Amniotic epithelial cell (primary cell): Measurements from ENCODE around the gene TNIK.
A peak's percentile ranks its signal among the peaks of the same experiment; 100 is the strongest.
"Not testable (repeated sequence)": the region's sequence is repeated elsewhere in the genome, so short reads cannot be mapped to it uniquely, and the experiment has no call there.

Experiments
- DNase-seq: peaks from one replicate; pipeline ENCODE4 v3.0.0-alpha.2; 2010; ENCODE audit warnings: low read depth

The TNIK gene

DNA sequence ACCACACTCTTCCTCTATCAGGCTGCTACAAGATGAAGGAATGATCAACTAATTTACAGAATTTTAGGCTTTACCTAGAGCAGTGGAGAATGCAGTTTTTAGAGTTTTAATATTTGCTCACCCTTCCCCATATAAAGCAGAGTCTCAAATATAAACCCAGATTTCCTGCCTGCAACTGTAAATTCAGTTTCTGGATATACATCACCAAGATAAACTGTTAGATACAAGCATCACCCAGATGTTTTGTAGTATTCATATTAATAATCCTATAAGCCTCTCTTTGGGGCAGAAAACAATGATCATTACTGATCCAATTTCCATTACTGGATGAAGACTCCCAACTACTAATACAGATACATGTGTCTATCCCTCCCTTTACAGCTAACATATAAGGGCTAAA lies 205.9 kb downstream of the TNIK start:
- DNase-seq = no peak

DNA sequence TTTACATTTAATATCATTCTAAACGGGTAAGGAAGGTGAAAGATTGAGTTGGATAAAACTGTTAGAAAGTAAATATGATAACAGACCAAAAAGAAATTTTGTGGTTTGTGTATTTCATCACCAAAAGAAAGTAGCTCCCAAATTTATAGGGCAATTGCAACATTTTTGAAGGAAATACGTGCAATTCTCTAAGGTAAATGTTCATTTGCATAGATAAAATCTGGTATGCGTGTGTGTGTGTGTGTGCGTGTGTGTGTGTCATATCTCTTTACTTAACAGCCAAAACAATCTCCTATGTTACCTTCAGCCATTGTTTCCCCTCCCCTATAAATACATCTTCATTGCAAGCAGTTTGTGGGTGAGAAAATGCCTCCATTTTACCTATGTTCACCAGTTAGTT lies 208.4 kb downstream of the TNIK start:
- DNase-seq = peak; percentile 81

DNA sequence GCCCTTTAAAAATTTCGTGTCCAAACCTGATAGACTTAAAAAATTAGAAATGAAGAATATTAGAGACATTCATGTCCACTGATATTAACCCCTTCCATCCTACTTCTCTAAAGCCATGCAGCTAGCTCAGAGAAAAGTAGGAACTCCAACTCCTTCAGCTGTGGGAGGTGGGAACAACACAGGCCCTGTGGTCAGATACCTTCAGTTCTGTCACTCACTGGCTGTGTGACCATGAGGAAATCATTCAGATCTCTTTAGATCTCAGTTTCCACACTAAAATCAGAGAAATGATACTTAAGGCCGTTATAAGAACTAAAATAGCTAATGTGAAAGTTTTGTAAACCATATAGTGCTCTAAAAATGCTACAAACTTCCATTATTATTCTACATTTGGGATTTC lies 209.8 kb downstream of the TNIK start:
- DNase-seq = no peak

DNA sequence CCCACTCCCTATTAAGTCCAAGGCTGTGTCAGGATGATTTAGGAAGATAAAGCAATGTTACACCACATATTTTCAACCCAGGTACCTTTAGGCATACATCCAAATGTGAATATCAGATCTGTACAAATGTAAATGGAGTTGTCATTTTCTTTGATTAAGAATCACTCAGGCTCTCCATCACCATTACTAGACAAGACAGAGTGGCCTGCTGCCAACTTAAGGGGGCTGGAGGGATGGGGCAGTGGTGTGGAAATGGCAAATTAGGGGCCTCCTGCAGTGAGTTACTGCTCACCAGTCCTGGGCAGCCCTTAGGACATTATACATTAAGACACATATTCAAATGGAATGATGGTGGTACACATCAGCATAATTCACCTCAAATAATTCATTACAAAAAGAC lies 211.0 kb downstream of the TNIK start:
- no peak for DNase-seq

DNA sequence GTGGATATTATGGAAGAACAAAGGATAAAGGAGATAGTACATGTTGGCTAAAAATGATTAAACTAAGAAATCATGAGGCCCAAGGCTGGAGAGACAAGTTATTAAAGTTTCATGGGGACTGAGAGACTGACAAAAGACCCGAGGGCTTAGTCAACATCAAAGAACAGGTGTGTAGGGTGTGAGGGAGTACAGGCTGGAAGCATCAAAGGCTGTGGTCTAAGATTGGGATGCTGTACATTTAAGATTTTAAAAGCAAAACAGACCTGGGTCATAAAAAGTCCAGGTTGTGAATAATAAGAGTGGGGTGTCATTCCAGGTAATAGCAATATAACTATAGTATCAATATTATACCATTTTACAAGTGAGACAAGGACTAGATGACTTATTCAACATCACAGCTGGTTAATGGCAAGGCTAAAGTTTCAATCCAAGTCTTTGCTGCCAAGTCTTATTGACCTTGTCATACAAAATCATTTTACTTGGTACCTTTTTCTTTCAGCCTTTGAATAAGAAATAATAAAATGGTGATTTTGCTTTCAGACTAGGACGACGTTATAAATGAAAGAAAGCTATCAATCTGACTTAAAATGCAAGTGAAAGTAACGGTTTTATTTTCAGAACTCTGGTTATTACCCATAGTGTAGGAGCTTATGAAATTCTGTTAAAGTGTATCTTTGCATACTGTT lies 211.6 kb downstream of the TNIK start:
- DNase-seq = no peak

DNA sequence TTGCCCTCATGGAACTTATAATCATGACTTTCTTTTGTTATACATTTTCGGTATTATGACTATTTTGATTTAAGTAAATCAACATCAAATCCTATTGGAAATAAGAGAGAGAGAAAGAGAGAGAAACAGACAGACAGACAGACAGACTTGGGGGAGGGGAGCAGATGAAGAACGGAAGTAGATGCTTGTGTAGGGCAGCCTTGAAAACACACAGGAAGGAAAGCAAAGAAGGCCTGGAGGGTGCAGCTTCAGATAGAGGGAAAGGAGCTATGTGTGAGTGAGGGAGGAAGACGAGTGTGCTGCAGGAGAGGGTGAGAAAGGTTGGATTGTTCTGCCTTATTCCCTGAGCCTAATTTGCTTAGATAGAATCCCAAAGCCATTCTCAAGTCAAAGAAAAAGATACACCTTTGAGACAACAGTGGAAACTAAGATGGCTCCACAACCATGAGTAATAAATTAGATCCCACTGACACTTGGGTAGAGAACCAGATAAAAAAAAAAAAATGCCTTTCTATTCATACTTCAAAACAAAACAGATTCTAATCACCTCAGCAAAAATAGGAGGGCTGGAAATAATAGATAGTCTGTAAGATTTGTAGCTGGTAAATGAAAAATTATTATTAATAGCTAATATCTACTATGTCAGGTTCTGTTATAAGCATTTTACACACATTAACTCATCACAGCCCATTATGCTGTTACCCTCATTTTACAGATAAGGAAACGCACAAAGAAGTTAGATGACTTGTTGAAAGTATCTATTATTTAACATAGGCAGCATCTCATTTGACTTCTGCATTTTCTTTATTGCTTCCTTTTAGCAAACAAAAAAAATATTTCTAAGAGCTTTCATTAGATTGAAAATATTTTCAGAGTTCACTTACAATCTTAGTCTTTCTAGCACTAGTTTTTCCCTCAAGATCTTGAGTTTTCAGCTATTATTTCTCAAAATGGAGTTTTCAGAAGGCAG lies 214.1 kb downstream of the TNIK start:
- DNase-seq = no peak

DNA sequence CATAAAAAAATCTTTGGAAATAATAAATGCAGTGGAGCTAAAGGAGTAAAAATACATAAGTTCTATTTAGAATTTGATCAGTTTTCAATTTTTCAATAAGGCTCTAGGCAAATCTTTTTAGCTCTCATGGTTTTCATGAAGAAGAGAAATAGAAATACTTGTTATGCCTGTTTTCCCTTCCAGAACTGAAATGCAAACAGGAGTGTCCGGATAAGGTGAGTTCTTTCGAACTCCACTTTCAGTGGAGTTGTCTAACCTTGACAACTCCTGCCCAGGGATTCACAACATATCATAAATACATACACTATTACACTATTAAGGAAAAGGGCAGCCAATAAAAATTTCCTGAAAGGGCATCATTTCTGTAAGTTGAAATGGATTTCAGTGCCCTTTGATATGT lies 217.3 kb downstream of the TNIK start:
- DNase-seq = no peak

DNA sequence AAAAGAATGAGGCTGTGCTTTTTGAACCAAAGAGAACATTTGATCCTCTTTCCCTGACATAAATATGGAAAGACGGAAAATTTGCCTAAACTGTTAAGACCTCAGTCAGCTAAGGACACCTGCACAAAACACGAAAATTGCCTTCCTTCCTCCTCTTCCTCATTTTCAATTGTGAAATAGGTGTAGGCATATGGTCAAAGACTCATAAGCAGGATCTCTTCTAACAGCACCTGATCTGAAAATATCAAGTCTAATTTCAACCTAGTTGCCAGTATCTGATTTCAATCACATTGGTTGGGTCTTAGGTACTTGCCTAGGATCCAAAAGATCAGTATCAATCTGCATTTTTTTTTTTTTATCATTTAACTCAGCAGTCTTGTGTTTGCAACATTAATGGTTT lies 218.0 kb downstream of the TNIK start:
- no peak for DNase-seq

DNA sequence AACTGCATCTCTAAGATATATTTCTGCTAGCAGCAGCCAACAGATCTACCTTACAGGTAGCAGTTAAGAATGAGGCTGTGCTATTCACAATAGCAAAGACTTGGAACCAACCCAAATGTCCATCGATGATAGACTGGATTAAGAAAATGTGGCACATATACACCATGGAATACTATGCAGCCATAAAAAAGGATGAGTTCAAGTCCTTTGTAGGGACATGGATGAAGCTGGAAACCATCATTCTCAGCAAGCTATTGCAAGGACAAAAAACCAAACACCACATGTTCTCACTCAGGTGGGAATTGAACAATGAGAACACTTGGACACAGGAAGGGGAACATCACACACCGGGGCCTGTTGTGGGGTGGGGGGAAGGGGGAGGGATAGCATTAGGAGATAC lies 218.6 kb downstream of the TNIK start:
- DNase-seq = not testable (repeated sequence)

DNA sequence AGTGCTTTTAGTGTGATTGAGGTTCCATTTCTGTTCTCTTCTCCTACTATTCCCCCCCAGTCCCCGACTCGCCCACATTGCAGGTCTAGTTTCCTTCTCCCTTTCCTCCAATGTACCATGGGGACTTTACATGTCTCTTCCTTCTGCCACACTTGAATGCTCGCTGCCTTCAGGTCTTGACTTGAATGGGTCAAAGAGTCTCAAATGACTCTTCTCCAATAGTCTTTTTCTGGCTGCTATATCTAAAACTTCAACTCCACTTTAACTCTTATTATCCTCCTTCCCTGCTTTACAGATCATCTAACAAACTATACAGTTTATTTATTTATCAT lies 219.7 kb downstream of the TNIK start:
- DNase-seq = no peak

DNA sequence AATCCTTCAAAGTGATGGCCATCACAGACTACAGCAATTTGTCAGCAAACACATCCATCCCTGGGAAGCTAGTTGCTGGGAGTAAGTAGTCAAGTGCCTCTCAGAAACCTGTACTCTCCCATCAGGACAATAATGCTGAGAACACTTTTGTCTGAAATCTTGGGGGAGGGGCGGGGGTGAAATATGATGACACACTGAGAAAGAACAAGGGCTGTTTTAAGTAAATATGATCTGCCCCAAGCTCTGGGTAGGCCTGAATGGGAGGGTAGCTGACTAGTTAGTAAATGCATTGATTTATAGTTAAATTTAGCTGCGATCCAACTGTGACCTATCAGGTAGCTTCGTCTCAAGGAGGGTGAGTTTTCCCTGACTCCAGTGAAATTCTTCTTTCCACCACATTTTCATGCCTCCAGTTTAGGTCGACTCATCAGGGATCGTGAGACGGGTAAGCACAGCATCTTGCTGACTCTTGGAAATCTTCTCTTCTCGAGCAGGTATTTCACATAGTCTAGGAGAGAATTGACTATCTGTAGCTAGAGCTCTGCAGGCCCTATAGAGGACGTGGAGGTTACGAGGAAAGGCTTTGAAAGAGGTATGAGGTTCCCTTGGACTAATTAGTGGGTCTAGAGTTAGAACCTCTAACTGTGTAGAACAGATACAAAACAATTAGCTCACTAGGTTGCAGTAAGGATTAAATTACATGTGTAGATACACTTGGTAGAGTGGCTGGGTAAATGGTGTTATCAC lies 220.3 kb downstream of the TNIK start:
- no peak for DNase-seq

DNA sequence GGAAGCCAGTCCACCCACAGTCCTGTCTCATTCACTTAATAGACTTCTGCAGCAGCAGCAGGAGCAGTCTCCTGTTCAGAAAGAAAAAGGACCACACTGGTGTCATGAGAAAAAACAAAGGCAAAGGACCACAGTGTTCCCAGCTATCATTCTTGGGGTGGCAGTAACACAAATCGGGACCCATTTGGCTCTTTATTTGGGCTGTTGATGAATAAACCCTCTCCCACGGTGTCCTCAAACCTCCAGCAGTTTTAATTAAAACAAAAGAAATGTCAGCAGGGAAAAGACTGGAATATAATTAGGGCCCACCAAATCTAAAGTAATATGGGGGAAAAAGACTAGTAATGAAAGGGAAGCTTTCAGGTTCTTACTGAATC lies 223.2 kb downstream of the TNIK start:
- no peak for DNase-seq

DNA sequence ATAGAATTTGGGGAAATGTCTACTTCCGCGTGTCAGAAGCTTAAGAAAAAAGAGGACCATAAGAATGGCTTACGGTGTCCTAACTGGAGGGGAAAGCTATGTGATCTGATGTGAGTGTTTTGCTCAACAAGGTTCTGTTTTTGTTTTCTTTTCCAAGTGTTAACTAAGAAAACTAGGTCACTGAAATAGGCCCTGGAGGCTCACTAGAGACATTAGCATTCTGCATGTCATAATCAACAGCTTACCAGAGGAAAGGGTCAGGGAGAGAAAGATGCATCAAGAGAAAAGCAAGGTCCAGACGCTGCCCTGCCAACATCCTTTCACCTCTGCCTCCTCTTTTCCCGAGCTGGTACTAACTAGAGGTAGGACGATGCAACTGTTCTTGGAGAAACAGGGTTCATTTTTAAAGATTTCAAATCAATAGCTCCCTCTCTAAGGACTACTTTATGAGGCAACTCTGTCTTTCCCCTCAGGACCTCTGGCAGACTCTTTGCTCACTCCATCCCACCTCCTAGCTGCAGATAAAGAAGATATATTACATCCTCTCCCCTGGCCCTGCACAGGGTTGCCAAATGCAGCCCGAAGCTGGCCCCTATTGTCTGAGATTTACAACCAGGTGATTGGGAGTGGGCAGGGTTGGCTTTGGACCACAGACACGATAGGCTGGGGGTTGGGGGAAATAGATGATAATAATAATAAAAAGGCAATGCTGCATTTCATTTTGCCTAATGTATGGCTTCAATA lies 223.8 kb downstream of the TNIK start:
- peak; percentile 56 for DNase-seq

DNA sequence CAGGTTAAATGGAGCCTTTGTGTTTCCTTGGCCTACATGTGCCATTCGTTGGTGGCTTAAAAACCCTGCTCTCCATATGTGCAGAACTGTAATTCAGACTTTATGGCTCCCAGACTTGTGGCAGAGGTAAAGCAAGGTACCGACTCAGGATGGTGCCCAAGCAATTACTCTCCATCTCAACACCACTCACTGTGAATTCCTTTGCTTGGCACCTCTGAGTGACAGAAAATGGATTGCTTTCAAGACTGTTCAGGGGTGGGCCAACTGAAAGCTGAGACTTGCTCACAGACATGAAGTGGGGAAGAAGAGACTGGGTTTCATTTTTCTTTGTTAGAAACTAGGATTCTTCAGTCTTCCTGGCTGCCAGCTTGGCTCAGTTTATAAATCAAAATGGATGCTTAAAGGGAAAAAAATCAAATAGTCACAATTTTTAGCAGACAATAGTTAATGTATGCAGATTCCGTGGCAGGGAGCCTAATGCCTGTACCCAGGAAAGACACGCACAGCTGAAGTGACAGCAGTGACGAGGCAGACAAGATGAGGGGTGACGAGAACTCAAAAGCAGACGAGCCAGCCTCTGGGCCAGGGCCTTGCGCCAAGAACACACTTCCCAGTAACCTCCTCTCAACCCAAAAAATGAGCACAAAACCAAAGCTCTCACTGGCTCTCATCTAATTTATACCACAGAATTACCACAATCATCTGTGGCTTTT lies 225.8 kb downstream of the TNIK start:
- no peak for DNase-seq

DNA sequence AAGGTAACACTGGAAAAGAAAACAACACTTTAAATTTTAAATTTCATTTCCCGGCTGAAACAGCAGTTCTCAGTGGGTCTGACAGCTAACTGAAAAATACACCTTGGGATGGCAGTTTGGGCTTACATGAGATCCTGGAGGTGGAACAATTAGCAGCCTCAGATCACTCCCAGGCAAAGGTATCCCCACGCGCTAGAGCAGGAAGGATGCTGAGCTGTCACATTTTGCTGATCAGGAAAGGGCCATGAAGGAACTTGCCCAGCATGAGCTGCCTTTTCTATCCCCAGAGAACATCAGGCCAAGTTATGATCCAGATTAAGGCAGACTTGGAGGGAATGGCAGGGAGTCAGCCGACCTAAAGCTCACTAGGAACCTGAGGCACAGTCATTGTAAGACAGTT lies 228.8 kb downstream of the TNIK start:
- DNase-seq = no peak

DNA sequence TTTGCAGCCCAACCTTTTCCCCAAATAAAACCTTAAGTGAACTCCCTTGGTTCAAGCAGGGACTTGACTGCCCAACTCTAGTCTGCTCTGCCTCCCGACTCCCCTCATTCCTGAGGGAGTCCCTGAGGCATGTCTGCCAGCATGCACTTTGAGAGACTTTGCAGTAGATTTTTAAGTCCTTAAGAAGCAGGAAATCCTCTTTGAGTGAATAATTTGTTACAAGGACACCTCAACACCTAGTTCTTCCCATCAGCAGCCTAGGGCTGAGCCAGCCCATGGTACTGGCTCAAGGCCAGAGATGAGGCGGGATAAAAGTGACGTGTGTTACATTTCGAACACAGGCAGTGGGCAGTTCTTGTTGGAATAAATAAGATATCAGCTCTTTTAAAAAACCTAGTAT lies 229.3 kb downstream of the TNIK start:
- DNase-seq = peak; percentile 70

DNA sequence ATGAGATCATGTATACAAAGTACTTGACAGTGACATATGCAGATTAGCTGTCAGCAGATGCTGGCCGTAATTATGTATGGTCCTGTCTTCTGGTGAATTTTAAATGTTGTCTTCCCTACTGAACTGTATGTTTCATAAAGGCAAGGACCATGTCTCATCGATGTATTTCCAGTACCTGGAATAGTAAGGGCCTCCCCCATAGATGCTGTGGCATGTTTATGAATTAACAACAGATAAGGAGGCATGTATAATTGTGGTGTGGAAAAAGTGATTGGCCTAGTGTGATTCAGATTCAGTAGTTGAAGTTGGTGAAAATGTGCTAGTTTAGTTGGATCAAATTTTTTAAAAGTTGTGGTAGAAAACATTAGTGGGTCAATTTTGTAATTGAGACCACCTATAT lies 231.0 kb downstream of the TNIK start:
- DNase-seq = no peak

DNA sequence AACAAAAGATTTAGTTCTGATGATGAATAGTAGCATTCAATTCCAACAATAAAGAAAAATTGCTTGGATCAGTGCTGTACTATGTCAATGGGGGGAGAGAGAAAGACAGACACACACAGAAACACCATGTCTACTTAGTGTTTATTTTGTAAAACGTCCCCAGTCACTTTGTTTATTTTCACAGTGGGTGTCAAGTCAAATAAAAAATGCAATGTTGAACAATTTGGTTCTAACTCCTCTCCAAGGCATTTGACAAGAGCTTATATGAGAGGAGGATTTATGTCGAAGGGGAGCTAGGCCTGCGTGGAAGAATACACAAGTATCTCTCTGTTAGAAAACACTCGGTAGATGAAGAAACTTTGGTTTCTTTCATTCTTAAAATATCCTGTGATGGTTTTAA lies 232.0 kb downstream of the TNIK start:
- no peak for DNase-seq

DNA sequence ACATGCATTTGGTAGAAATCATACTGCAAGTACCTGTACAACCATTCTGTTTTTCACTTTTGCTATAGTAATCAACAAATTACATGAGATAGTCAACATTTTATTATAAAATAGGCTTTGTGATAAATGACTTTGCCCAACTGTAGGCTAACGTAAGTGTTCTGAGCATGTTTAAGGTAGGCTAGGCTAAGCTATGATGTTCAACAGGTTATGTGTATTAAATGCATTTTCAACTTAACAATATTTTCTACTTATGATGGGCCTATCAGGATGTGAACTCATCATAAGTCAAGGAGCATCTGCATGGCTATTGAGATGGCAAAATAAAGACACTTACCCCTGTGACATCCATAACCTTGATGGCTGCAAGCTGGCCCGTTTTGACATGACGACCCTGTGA lies 232.4 kb downstream of the TNIK start:
- DNase-seq = no peak

DNA sequence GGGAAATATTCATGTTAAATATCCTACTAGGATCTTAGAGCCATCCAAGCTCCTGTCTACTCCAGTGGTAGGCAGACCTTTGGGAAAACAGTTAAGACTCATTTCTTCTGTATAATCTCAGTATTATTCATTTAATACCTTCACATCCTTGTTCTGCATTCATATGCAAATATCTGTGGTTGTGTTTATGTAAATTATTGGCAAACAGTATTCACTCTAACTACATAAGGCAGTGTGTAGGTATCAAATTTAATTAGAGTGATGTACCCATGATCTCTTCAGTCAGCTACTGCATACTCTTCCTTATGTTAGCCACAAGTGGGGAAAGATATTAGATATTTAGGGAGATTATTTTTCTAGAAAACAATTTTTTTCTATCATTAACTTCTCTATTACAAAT lies 232.8 kb downstream of the TNIK start:
- no peak for DNase-seq

DNA sequence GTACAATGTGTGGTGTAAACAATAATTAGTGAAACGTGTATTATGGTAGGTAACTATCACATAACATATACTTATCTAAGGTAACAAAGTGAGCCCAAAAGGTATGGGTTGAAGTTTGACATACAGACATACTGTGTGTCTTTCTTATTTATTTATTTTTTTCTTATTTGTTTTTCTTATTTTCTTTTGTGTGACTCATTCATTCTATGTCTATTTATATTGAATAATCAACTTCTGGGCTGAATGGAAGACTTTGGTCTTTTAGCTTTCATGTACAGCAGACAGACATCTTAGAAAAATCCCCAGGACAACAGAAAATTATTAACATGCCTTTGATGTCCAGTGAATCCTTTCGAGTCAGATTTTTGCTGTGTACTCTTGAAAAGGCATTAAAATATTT lies 233.4 kb downstream of the TNIK start:
- DNase-seq = no peak

DNA sequence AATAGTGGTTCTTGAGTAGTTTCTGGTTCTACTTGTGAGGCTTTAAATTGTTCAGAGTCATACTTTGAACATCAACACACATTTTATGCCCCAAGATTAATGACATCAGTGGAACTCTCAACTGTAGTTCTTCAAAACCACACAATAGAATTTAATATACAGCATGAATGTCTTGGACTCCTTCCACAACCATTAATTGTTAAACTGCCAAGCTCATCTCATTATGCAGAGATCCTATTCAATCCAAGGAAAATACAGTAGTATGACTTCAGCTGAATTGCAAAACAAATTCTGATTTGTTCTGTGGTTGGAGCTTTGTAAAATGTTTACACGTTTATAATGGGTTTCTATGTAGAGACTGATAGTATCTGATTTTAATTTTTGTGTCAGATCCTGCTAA lies 234.5 kb downstream of the TNIK start:
- peak; percentile 71 for DNase-seq
